Activated B cell treated with CpG ODN at 0.5 μM for 24 hours (primary cell): ENCODE results near the gene MPL. TPM values are rescaled to one million over a fixed set of nuclear protein-coding genes. Genes with fewer than 3 reads are reported as not detected.

Experiments
- ATAC-seq: fragments of 200-7000 bp; cut with Tn5 transposase; one replicate; pipeline ENCODE4 v1.10.0; 2021; ENCODE audit warnings: low read depth, mild to moderate bottlenecking, moderate library complexity
- CTCF ChIA-PET: fragments of 350-600 bp; sonication (Branson Sonifier 250); formaldehyde crosslinking; loops from one replicate; lab custom pipeline; 2021; ENCODE audit warnings: antibody characterized with exemption; lab: Charles Lee
- POLR2A ChIA-PET: fragments of 350-600 bp; sonication (Branson Sonifier 250); formaldehyde crosslinking; loops from one replicate; lab custom pipeline; 2021; ENCODE audit warnings: antibody characterized with exemption; lab: Charles Lee
- DNase-seq: peaks from one replicate; pipeline ENCODE4 v3.0.0; 2022
- H3K27ac Mint-ChIP-seq: one replicate; pipeline ENCODE4 v1.8.0; 2020; ENCODE audit warnings: mixed read lengths
- H3K27me3 Mint-ChIP-seq: one replicate; pipeline ENCODE4 v1.8.0; 2021; ENCODE audit warnings: mixed read lengths
- H3K36me3 Mint-ChIP-seq: one replicate; pipeline ENCODE4 v1.8.0; 2021; ENCODE audit warnings: low read depth, mixed read lengths
- H3K4me1 Mint-ChIP-seq: one replicate; pipeline ENCODE4 v1.8.0; 2021; ENCODE audit warnings: mixed read lengths
- H3K4me3 Mint-ChIP-seq: one replicate; pipeline ENCODE4 v1.8.0; 2020; ENCODE audit warnings: mild to moderate bottlenecking, mixed read lengths
- H3K9me3 Mint-ChIP-seq: one replicate; pipeline ENCODE4 v1.8.0; 2020; ENCODE audit warnings: mixed read lengths
- intact Hi-C: fragments of 100-400 bp; cut with micrococcal nuclease; formaldehyde crosslinking; loops from one replicate; pipeline ENCODE4 v1.15.1; 2024
- total RNA-seq: library from RNA; stranded (reverse); gene quantifications from 2 replicates; pipeline ENCODE4 v1.2.3, GENCODE V29; 2022
- TF ChIP-seq, protein P1 (sequence below): fragments of 200-600 bp; IDR thresholded peaks from one replicate; pipeline ENCODE4 v1.8.0; 2022; ENCODE audit warnings: antibody characterized with exemption, mild to moderate bottlenecking

The MPL gene
- total RNA-seq, 1 donor from 2014 or later, result not detected

- ChIA-PET POLR2A (interaction anchor here (0.7 kb wide), 1 partner anchor 1737 kb away, joined by 5 read pairs; no protein-coding TSS in a partner anchor), CTCF (no interaction called here)
- Mint-ChIP-seq H3K27me3 (no peaks in the 10 kb centered on the region), H3K27ac (no peak overlapping the region), H3K36me3 (no peaks in the 10 kb centered on the region), H3K4me3 (no peak overlapping the region), H3K9me3 (no peaks in the 10 kb centered on the region), H3K4me1 (no peaks in the 10 kb centered on the region)
- TF ChIP-seq, protein P1, sequence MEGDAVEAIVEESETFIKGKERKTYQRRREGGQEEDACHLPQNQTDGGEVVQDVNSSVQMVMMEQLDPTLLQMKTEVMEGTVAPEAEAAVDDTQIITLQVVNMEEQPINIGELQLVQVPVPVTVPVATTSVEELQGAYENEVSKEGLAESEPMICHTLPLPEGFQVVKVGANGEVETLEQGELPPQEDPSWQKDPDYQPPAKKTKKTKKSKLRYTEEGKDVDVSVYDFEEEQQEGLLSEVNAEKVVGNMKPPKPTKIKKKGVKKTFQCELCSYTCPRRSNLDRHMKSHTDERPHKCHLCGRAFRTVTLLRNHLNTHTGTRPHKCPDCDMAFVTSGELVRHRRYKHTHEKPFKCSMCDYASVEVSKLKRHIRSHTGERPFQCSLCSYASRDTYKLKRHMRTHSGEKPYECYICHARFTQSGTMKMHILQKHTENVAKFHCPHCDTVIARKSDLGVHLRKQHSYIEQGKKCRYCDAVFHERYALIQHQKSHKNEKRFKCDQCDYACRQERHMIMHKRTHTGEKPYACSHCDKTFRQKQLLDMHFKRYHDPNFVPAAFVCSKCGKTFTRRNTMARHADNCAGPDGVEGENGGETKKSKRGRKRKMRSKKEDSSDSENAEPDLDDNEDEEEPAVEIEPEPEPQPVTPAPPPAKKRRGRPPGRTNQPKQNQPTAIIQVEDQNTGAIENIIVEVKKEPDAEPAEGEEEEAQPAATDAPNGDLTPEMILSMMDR, result no peak
- no peak for DNase-seq
- no peak for ATAC-seq
- intact Hi-C loops, result no loop called here
Measured at GRCh38 chr1:43292679-43293078, 44.9 kb upstream of the MPL start.

DNA sequence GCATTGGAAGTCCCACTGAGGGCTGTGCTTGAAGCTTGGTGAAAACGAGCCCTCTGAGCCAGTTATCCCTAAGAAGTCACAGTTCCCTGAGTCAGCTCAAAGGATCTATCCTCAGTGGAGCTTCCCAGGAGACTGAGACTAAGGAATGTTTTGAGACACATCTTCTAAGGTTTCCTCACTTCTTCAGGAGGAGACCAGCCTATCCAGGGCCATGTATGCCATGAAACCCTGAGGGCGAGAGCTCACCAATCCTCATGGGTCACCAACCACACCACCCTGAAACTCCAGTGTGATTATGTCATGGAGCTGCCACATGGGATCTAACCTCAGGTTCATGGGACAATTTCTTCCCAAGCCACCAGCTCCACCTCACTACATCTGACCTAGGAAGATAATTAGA, 44.4 kb upstream of the MPL start:
- DNase-seq, result no peak
- Mint-ChIP-seq H3K27me3 (no peaks in the 10 kb centered on the region), H3K4me3 (no peak overlapping the region), H3K9me3 (no peaks in the 10 kb centered on the region), H3K4me1 (no peaks in the 10 kb centered on the region), H3K36me3 (no peaks in the 10 kb centered on the region), H3K27ac (no peak overlapping the region)
- ChIA-PET POLR2A (no interaction called here), CTCF (no interaction called here)
- intact Hi-C loops, result no loop called here
- no peak for ATAC-seq
- TF ChIP-seq, protein P1, result no peak

- no peaks in the 10 kb centered on the region for H3K9me3 Mint-ChIP-seq
- TF ChIP-seq, protein P1, result no peak
- H3K27me3 Mint-ChIP-seq, result no peaks in the 10 kb centered on the region
- CTCF ChIA-PET, result no interaction called here
- POLR2A ChIA-PET, result no interaction called here
- ATAC-seq, result no peak
- no peak overlapping the region for H3K27ac Mint-ChIP-seq
- no peak for DNase-seq
- no peak overlapping the region for H3K4me3 Mint-ChIP-seq
- intact Hi-C loops, result no loop called here
- H3K4me1 Mint-ChIP-seq, result no peaks in the 10 kb centered on the region
- no peaks in the 10 kb centered on the region for H3K36me3 Mint-ChIP-seq
Measured at GRCh38 chr1:43293896-43294760, 43.5 kb upstream of the MPL start.

DNA sequence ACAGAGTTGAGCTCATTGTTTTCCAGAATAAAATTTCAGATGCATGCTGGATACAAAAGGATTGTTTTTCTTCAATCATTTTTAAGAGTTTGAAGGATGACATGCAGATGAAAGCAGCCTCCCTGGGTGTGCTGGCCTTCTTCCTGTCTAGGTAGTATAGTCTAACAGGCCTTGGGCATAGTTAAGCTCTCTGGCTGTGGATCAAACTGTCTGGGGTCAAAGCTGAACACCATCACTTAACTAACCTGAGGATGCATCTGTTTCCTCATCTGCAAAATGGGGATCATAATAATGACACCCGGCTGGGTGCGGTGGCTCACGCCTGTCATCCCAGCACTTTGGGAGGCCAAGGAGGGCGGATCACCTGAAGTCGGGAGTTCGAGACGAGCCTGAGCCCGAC, 42.9 kb upstream of the MPL start:
- ChIA-PET CTCF (no interaction called here), POLR2A (no interaction called here)
- no peaks in the 10 kb centered on the region for H3K9me3 Mint-ChIP-seq
- TF ChIP-seq, protein P1, result no peak
- H3K4me1 Mint-ChIP-seq, result no peaks in the 10 kb centered on the region
- H3K4me3 Mint-ChIP-seq, result no peak overlapping the region
- no peaks in the 10 kb centered on the region for H3K36me3 Mint-ChIP-seq
- ATAC-seq (no peak), DNase-seq (no peak)
- H3K27ac Mint-ChIP-seq, result no peak overlapping the region
- intact Hi-C loops, result no loop called here
- no peaks in the 10 kb centered on the region for H3K27me3 Mint-ChIP-seq

- H3K4me1 Mint-ChIP-seq, result no peaks in the 10 kb centered on the region
- H3K9me3 Mint-ChIP-seq, result no peaks in the 10 kb centered on the region
- ATAC-seq (no peak), DNase-seq (no peak)
- TF ChIP-seq, protein P1, result no peak
- H3K27me3 Mint-ChIP-seq, result no peaks in the 10 kb centered on the region
- no peak overlapping the region for H3K27ac Mint-ChIP-seq
- no peak overlapping the region for H3K4me3 Mint-ChIP-seq
- ChIA-PET POLR2A (no interaction called here), CTCF (no interaction called here)
- intact Hi-C loops, result no loop called here
- H3K36me3 Mint-ChIP-seq, result no peaks in the 10 kb centered on the region
Measured at GRCh38 chr1:43296207-43296606, 41.4 kb upstream of the MPL start.
